Breast epithelium (tissue), 3 donors: Measurements from ENCODE around the gene DISP3.

Experiments
- POLR2A ChIP-seq: fragments of 450-650 bp; IDR thresholded peaks from one replicate; pipeline ENCODE4 v1.6.1; 2016; ENCODE audit warnings: antibody characterized with exemption, mild to moderate bottlenecking, moderate library complexity
- TF ChIP-seq, protein P1 (sequence below), 3 donors: fragments of 450-650 bp; IDR thresholded peaks; one replicate each; pipeline ENCODE4 v1.5.1; 2016 to 2017; ENCODE audit warnings: antibody characterized with exemption in 3 of 3, mild to moderate bottlenecking in 3 of 3, moderate library complexity in 3 of 3

DNA sequence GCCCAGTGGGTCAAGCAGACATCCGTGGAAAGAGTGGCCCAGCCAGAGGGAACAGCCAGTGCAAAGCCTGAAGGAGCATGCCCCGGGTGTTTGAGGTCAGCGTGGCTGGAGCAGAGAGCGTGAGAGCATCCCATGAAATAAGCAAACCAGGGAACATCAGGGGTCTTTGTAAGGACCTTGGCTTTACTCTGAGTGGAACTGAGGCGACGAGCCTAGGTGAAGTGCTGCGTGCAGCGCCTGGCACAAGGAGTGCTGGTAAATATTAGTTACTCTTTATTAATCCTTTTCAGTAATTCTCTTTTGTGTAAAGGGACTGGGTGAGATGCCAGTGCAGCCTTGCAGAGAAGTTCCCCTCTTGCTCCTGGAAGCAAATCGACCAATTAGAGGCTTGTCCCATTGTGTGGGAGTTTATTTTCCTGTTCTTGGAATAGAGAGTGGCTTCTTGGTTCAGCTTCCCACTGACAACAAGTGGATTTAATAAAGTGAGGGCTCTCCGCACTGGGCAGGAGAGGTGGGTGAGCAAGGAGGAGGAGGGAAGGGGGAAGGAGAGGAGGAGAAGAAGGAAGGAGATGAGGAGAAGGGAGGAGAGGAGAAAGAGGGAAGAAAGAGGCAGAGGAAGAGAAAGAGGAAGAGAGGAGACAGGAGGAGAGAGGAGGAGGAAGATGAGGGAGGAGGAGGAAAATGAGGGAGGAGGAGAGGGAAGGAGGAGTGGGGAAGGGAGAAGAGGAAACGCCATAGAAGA is 37.6 kb upstream of the DISP3 start:
- TF ChIP-seq, protein P1, sequence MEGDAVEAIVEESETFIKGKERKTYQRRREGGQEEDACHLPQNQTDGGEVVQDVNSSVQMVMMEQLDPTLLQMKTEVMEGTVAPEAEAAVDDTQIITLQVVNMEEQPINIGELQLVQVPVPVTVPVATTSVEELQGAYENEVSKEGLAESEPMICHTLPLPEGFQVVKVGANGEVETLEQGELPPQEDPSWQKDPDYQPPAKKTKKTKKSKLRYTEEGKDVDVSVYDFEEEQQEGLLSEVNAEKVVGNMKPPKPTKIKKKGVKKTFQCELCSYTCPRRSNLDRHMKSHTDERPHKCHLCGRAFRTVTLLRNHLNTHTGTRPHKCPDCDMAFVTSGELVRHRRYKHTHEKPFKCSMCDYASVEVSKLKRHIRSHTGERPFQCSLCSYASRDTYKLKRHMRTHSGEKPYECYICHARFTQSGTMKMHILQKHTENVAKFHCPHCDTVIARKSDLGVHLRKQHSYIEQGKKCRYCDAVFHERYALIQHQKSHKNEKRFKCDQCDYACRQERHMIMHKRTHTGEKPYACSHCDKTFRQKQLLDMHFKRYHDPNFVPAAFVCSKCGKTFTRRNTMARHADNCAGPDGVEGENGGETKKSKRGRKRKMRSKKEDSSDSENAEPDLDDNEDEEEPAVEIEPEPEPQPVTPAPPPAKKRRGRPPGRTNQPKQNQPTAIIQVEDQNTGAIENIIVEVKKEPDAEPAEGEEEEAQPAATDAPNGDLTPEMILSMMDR (IDR thresholded peaks at IDR 0.05) = no peak
- no peak for TF ChIP-seq POLR2A
